Retinal pigment epithelial cell (primary cell): ENCODE results near the gene MICOS13.

ENCODE experiments used
- DNase-seq: peaks from one replicate; pipeline ENCODE4 v3.0.0-alpha.2; 2010; ENCODE audit warnings: low read depth
- H3K4me3 ChIP-seq: 2 replicates; pipeline ENCODE4 v1.5.1; 2011; ENCODE audit warnings: mild to moderate bottlenecking, low read length, control low read depth, moderate library complexity
- TF ChIP-seq, protein P1 (sequence below): conservative IDR thresholded peaks from 2 replicates; pipeline ENCODE4 v1.5.1; 2011; ENCODE audit warnings: low read depth, low read length, control low read depth, inconsistent platforms

MICOS13 gene

DNA sequence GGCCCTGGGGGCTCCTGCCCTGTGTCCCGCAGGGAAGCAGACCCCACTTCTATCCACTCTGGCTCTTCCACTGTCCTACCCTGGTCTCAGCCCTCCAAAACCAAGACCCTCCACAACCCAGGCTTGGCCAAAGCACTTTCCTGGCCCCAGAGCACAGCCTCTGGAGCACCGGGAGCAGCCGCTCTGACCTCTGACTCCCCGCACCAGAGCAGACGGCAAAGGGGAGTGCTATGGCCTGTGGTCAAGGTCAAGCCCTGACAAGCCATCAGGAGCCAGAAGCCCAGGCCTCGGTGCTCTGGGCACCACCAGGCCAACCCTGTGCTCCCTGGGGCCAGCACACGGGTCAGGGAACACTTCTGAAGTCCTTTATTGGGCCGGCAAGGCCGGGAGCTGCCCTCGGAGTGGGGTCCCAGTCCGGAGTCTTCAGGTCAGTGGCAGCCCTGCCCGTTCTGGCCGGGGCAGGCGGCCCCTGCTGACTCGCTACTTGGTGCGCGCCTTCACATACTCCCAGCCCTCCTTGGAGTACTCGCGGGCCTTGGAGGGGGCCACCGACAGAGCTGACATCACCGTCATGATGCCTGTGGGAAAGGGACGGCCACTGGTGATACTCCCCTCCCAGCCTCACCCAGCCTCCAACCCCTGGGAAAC is 2.1 kb downstream of the MICOS13 start:
- no peak for DNase-seq
- no peak overlapping the region for H3K4me3 ChIP-seq
- TF ChIP-seq, protein P1, sequence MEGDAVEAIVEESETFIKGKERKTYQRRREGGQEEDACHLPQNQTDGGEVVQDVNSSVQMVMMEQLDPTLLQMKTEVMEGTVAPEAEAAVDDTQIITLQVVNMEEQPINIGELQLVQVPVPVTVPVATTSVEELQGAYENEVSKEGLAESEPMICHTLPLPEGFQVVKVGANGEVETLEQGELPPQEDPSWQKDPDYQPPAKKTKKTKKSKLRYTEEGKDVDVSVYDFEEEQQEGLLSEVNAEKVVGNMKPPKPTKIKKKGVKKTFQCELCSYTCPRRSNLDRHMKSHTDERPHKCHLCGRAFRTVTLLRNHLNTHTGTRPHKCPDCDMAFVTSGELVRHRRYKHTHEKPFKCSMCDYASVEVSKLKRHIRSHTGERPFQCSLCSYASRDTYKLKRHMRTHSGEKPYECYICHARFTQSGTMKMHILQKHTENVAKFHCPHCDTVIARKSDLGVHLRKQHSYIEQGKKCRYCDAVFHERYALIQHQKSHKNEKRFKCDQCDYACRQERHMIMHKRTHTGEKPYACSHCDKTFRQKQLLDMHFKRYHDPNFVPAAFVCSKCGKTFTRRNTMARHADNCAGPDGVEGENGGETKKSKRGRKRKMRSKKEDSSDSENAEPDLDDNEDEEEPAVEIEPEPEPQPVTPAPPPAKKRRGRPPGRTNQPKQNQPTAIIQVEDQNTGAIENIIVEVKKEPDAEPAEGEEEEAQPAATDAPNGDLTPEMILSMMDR: no peak

DNA sequence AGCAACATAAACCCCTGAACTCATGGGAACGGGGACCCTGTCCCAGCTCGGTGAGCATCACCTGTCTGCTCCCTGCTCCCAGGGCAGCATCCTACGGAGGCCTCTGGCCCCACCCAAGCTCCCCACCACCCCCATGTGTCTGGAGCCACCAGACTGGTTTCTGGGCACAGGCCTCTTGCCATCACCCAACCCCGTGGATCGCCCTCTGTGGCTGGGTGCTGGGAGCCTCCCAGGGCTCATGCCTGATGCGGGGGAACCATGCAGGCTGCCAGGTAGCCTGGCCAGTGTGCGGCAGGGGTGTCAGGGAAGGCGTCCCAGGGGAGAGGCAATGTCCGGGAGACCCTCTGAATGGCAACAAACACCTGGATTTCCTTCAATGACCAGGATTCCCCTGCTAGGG is 2.7 kb downstream of the MICOS13 start:
- TF ChIP-seq, protein P1: no peak
- no peak overlapping the region for H3K4me3 ChIP-seq
- no peak for DNase-seq

DNA sequence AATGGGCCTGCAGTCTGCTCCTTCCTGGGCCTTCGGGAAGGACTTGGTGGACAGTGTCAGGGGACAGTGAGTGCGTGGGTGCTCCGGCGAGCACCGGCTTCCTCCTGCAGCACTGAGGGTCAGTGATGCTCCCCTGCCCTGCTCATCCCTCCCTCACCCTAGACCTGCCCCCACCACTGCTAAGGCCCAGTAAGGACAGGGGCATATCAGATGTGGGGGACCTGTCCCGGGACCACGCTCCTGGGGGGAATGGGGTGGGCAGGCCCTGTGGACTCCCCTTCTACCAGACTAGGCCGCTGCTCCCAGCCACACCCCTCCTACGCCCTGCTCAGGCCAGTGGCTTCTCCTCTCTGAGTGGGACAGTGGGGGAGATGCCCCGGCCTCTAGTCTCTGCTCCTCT is 3.2 kb downstream of the MICOS13 start:
- TF ChIP-seq, protein P1: no peak
- H3K4me3 ChIP-seq: no peak overlapping the region
- DNase-seq: no peak

DNA sequence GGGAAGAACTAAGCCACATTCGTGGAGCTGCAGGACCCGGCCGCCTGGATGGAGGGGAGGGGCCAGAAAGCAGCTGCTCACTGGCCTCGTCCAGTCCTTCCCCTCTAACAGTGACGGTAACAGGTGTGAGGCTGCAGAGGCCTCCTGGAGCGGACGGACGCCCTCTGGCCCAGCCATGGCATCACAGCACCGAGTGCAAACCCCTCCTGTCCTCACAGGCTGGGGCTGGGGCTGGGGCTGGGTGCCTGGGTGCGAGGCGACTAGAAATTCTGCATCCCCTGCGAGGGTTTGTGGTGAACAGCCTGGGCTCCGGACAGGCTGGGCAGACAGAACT is 3.6 kb downstream of the MICOS13 start:
- no peak for DNase-seq
- TF ChIP-seq, protein P1: no peak
- no peak overlapping the region for H3K4me3 ChIP-seq

DNA sequence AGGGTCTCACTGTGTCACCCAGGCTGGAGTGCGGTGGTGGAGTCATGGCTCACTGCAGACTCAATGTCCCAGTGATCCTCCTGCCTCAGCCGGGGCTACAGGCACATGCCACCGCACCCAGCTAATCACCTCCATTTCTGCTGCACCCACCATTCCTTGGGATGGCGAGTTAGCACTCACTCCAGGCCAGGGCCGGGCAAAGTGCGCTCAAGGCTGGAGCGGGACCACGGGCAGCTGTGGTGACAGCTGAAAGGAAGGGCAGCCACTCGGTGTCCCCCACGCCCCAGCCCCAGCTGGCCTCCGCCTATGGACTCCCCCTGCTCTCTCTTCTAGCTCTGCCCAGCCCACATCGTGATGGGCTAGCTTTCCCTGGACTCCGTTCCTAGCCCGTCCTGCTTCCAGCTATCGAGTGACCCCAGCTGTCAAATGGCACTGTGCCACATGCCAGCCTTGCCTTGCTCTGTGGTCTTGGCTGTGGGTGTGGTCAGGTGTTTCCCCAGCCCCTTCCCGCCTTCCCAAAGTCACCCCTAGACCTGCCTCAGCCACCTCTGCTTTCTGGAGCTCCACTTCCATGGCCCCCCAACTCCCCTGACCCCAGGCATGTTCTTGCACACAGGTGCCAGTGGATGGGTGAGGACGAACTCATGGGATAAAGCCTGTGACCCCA is 4.1 kb downstream of the MICOS13 start:
- TF ChIP-seq, protein P1: no peak
- H3K4me3 ChIP-seq: no peak overlapping the region
- no peak for DNase-seq

DNA sequence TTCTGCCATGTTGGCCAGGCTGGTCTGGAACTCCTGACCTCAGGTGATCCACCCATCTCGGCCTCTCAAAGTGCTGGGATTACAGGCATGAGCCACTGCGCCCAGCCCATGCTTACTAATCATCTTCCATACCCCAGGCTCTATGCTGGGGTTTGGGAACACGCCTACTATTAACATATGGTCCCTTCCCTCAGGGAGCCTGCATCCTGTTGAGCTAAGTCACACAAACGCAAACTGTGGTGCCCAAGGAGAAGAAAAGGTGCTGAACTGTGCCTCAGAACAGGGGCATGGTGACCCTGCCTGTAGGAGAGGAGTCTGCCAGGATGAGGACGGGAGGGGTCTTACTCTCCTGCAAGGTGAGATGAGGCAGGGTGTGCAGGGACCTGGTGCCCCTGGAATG is 5.6 kb downstream of the MICOS13 start:
- TF ChIP-seq, protein P1: no peak
- DNase-seq: no peak
- H3K4me3 ChIP-seq: no peak overlapping the region

DNA sequence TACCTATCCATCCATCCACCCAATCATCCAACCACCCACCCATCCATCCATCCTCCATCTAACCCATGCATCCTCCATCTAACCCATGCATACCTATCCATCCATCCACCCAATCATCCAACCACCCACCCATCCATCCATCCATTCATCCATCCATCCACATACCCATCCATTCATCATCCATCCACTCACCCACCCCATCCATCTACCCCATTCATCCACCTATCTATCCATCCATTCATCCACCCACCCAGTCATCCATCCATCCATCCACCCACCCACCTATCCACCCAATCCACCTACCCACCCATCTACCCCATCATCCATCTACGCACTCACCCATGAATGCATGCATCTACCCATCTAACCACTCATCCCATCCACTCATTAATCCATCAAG is 6.6 kb downstream of the MICOS13 start:
- H3K4me3 ChIP-seq: no peak overlapping the region
- no peak for DNase-seq
- TF ChIP-seq, protein P1: no peak
